Measurements from ENCODE around the gene RFC2. TPM values are rescaled to one million over a fixed set of nuclear protein-coding genes. Genes with fewer than 3 reads are reported as not detected.

RFC2 gene
- total RNA-seq, 1 experiment from 2014 or later = 75.6 TPM

DNA sequence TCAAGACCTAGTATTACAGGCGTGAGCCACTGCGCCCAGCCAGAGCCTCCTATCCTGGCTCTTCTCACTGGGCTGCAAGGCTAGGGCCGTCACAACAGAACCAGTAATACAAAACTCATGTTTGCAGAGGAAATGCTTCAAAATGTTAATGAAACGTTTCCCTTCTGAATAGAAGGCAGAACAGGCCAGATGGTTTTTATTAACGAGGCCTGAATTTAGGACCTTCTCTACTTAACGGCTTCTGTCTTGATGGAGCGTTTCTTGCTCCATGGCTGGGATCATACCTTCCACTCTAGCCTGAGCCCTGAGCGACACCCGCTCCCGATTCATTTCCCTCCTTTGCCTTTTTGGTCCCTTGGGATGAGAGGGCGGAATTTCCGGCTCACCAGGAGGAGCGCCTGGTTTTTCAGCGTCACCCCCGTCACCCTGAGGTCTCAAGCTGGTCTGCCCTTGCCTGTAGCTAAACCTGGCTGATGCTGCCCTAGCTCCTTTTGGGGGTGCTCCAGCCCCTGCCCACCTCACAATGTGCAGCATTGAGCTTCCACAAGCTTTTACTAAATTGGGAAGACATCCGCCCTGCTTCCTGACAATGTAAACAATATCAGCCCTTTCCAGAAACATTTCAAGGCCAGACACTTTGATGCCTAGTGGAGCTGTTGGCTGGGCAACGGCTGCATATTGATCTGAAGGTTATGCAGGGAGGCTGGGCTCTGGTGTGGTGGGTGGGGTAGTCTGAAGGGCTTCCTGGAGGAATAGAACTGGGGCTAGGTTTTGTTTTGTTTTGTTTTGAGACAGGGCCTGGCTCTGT, 40.2 kb upstream of the RFC2 start (continued):
- no peak for TF ChIP-seq EZH2 (IDR thresholded peaks at IDR 0.05)

DNA sequence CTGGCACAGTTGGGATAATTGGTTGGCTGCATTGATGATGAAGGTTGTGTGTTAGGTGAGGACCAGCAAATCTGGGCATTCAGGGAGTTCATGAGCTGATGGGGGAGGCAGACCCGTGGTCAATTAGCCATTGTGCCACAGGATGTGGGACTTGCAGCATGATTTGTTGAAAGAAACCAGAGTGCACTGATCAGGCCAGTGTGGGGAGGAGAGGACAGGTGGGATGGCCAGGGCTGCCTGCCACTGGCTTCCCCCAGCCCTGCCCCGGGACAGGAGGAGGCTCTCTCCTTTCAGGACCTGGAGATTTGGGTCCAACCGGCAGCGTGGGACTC, 39.3 kb upstream of the RFC2 start:
- Histone ChIP-seq H3K27ac (ENCODE audit: low read depth, low read length) (peak overlapping the region; percentile 84), H2AFZ (ENCODE audit: low read depth, low read length, poor library complexity, severe bottlenecking) (no peak overlapping the region), H3K4me3 (replicated peaks in 1 of 2; ENCODE audit: low read depth in 1 of 2, low read length in 2 of 2) (peak overlapping the region in 1 of 2 experiments; percentile 48; a peak in 2 of 4 replicates), H4K20me1 (ENCODE audit: insufficient read depth) (no peaks in the 10 kb centered on the region), H3K9me2 (ENCODE audit: insufficient read depth) (no peaks in the 10 kb centered on the region), H3K9me3 (ENCODE audit: control insufficient read depth in 1 of 2, insufficient read depth in 1 of 2, low read depth in 1 of 2, low read length in 2 of 2) (no peaks in the 10 kb centered on the region), H3K36me3 (ENCODE audit: control insufficient read depth in 1 of 2, insufficient read depth in 2 of 2, low read length in 2 of 2) (no peaks in the 10 kb centered on the region), H3K79me2 (ENCODE audit: insufficient read depth, low read length) (peaks cover 72% of the 10 kb centered on the region), H3K4me2 (ENCODE audit: low read length) (peak overlapping the region; percentile 94), H3K4me1 (ENCODE audit: control insufficient read depth in 1 of 2, insufficient read depth in 2 of 2, low read length in 2 of 2) (peaks cover 58 to 71% of the 10 kb centered on the region in 2 experiments), H3K9ac (ENCODE audit: low read length) (peak overlapping the region; percentile 57), H3K27me3 (ENCODE audit: insufficient read depth, low read length) (no peaks in the 10 kb centered on the region)
- no TSS peak for BruUV-seq (replicated peaks)
- RAD21 ChIA-PET (ENCODE audit: low non-redundant PET in 1 of 2, low total read pairs in 2 of 2, uncharacterized antibody in 2 of 2, unreplicated experiment in 2 of 2) = interaction anchor here (0.6 to 0.7 kb wide), 2 partner anchors 15 to 112 kb away, joined by 3 to 4 read pairs; no protein-coding TSS in a partner anchor
- CTCF ChIA-PET = no interaction called here
- no peak for TF ChIP-seq CTCF (IDR thresholded peaks at IDR 0.05 in 2 of 3, conservative IDR thresholded peaks at IDR 0.05 in 1 of 3; ENCODE audit: borderline replicate concordance in 1 of 3, insufficient read depth in 1 of 3, low read depth in 2 of 3, low read length in 2 of 3)
- TF ChIP-seq ZNF274 (IDR thresholded peaks at IDR 0.05; ENCODE audit: low read depth, low read length) = no peak
- no peak for TF ChIP-seq POLR2A (IDR thresholded peaks at IDR 0.05; ENCODE audit: borderline replicate concordance, extremely low read depth, insufficient read depth, insufficient read length)
- no peak for TF ChIP-seq CBX3 (IDR thresholded peaks at IDR 0.05; ENCODE audit: low read depth)
- intact Hi-C loops (cut with micrococcal nuclease) = no loop called here
- POLR2A ChIA-PET = no interaction called here
- DNase-seq (ENCODE audit: low read depth, low spot score) (no peak), ATAC-seq (no peak)
